CD4-positive, alpha-beta T cell treated with Interferon alpha-2 for 1 hour (primary cell): Measurements from ENCODE around the gene CCDC47.
"Not testable (repeated sequence)": the region's sequence is repeated elsewhere in the genome, so short reads cannot be mapped to it uniquely, and the experiment has no call there.

Source experiments
- DNase-seq, 2 donors: peaks; one replicate each; pipeline ENCODE4 v3.0.0-alpha.2; 2020 to 2022

The CCDC47 gene

GRCh38 chr17:63773272-63774140 is at the start of gene CCDC47:
CCDC47 (minus strand) TSS chr17:63773597; CDS start chr17:63766175, 7,422 bp downstream.
- DNase-seq = peak; percentile 99

- DNase-seq = no peak
These were observed 49.1 kb upstream of the CCDC47 start for GRCh38 chr17:63822537-63822936.

- DNase-seq = no peak
These were observed 48.4 kb upstream of the CCDC47 start for GRCh38 chr17:63821804-63822203.

GRCh38 chr17:63820963-63821561 is 47.7 kb upstream of the CCDC47 start:
- DNase-seq = no peak

- peak; percentile 28 to 62 for DNase-seq
These were observed 46.5 kb upstream of the CCDC47 start for GRCh38 chr17:63819585-63820537.

- DNase-seq = no peak
These were observed 45.7 kb upstream of the CCDC47 start for GRCh38 chr17:63819131-63819530.

GRCh38 chr17:63817736-63818385 is 44.5 kb upstream of the CCDC47 start:
- no peak for DNase-seq

- DNase-seq = no peak
These were observed 43.3 kb upstream of the CCDC47 start for GRCh38 chr17:63816669-63817068.

- no peak for DNase-seq
These were observed 42.7 kb upstream of the CCDC47 start for GRCh38 chr17:63816123-63816522.

- DNase-seq = no peak
These were observed 36.6 kb upstream of the CCDC47 start for GRCh38 chr17:63809970-63810369.

GRCh38 chr17:63805591-63805990 is 32.2 kb upstream of the CCDC47 start:
- no peak for DNase-seq

GRCh38 chr17:63804328-63804727 is 30.9 kb upstream of the CCDC47 start:
- DNase-seq = no peak

- DNase-seq = no peak
These were observed 27.4 kb upstream of the CCDC47 start for GRCh38 chr17:63800783-63801182.

GRCh38 chr17:63798572-63799106 is 25.2 kb upstream of the CCDC47 start:
- DNase-seq = no peak

- not testable (repeated sequence) for DNase-seq
These were observed 23.0 kb upstream of the CCDC47 start for GRCh38 chr17:63796375-63796774.

GRCh38 chr17:63792055-63792729 is 18.8 kb upstream of the CCDC47 start:
- no peak for DNase-seq

- DNase-seq = no peak
These were observed 16.7 kb upstream of the CCDC47 start for GRCh38 chr17:63790057-63790456.

GRCh38 chr17:63786971-63787711 is 13.7 kb upstream of the CCDC47 start:
- DNase-seq = no peak

- DNase-seq = no peak
These were observed 12.7 kb upstream of the CCDC47 start for GRCh38 chr17:63786117-63786516.

- DNase-seq = no peak
These were observed 12.2 kb upstream of the CCDC47 start for GRCh38 chr17:63785556-63785955.

- no peak for DNase-seq
These were observed 10.1 kb upstream of the CCDC47 start for GRCh38 chr17:63783522-63783921.
